BE2C (cell line): ENCODE measurements around the gene EML4.

Experiments used
- DNase-seq: peaks from one replicate; pipeline ENCODE4 v3.0.0-alpha.2; 2020
- H3K27me3 ChIP-seq: fragments of 250-450 bp; sonication (Bioruptor Pico); 2 replicates; pipeline ENCODE4 v1.5.1; 2020; ENCODE audit warnings: mild to moderate bottlenecking
- H3K36me3 ChIP-seq: fragments of 250-450 bp; sonication (Bioruptor Pico); 2 replicates; pipeline ENCODE4 v1.5.1; 2020; ENCODE audit warnings: mild to moderate bottlenecking
- H3K4me1 ChIP-seq: fragments of 250-450 bp; sonication (Bioruptor Pico); 2 replicates; pipeline ENCODE4 v1.5.1; 2020
- H3K4me3 ChIP-seq: 2 replicates; pipeline ENCODE4 v1.5.1; 2011; ENCODE audit warnings: low read depth, low read length
- H3K9me3 ChIP-seq: fragments of 250-450 bp; sonication (Bioruptor Pico); 2 replicates; pipeline ENCODE4 v1.5.1; 2020
- CTCF ChIP-seq: IDR thresholded peaks from 2 replicates; pipeline ENCODE4 v1.5.1; 2012; ENCODE audit warnings: mild to moderate bottlenecking, low read depth, low read length

Gene EML4

GRCh38 chr2:42284019-42284418 is 114.9 kb downstream of the EML4 start:
- no peak overlapping the region for H3K4me3 ChIP-seq
- H3K9me3 ChIP-seq, result no peaks in the 10 kb centered on the region
- H3K4me1 ChIP-seq, result no peaks in the 10 kb centered on the region; the same call in 1 of the 2 replicates
- H3K27me3 ChIP-seq, result no peaks in the 10 kb centered on the region
- no peak for DNase-seq
- TF ChIP-seq CTCF, result no peak
- H3K36me3 ChIP-seq, result peaks cover 51% of the 10 kb centered on the region

GRCh38 chr2:42286268-42286946 is 117.3 kb downstream of the EML4 start:
- Histone ChIP-seq H3K4me3 (no peak overlapping the region), H3K4me1 (no peaks in the 10 kb centered on the region; the same call in 1 of the 2 replicates), H3K27me3 (no peaks in the 10 kb centered on the region), H3K9me3 (no peaks in the 10 kb centered on the region), H3K36me3 (peaks cover 60% of the 10 kb centered on the region)
- TF ChIP-seq CTCF, result no peak
- no peak for DNase-seq

- TF ChIP-seq CTCF, result no peak
- H3K4me3 ChIP-seq, result no peak overlapping the region
- no peak for DNase-seq
- H3K4me1 ChIP-seq, result no peaks in the 10 kb centered on the region; the same call in 1 of the 2 replicates
- H3K36me3 ChIP-seq, result peaks cover 57% of the 10 kb centered on the region
- H3K9me3 ChIP-seq, result no peaks in the 10 kb centered on the region
- no peaks in the 10 kb centered on the region for H3K27me3 ChIP-seq
These were observed 119.7 kb downstream of the EML4 start for GRCh38 chr2:42288811-42289210.

GRCh38 chr2:42289222-42289621 is 120.1 kb downstream of the EML4 start:
- Histone ChIP-seq H3K27me3 (no peaks in the 10 kb centered on the region), H3K4me1 (no peaks in the 10 kb centered on the region; the same call in 1 of the 2 replicates), H3K9me3 (no peaks in the 10 kb centered on the region), H3K4me3 (no peak overlapping the region), H3K36me3 (peaks cover 60% of the 10 kb centered on the region)
- DNase-seq, result no peak
- no peak for TF ChIP-seq CTCF

GRCh38 chr2:42290005-42290404 is 120.9 kb downstream of the EML4 start:
- no peak for DNase-seq
- no peaks in the 10 kb centered on the region for H3K27me3 ChIP-seq
- no peaks in the 10 kb centered on the region; the same call in 1 of the 2 replicates for H3K4me1 ChIP-seq
- H3K4me3 ChIP-seq, result no peak overlapping the region
- H3K9me3 ChIP-seq, result no peaks in the 10 kb centered on the region
- H3K36me3 ChIP-seq, result peaks cover 64% of the 10 kb centered on the region
- TF ChIP-seq CTCF, result no peak

GRCh38 chr2:42293019-42293418 is 123.9 kb downstream of the EML4 start:
- no peaks in the 10 kb centered on the region; the same call in 1 of the 2 replicates for H3K4me1 ChIP-seq
- H3K36me3 ChIP-seq, result peaks cover 74% of the 10 kb centered on the region
- DNase-seq, result no peak
- no peaks in the 10 kb centered on the region for H3K27me3 ChIP-seq
- no peak for TF ChIP-seq CTCF
- no peak overlapping the region for H3K4me3 ChIP-seq
- no peaks in the 10 kb centered on the region for H3K9me3 ChIP-seq
